ENCODE measurements around the gene ATP10A.

ATP10A gene

GRCh38 chr15:25764980-25765735 lies 98.0 kb downstream of the ATP10A start:
- no peaks in the 10 kb centered on the region for H3K36me3 ChIP-seq (ENCODE audit: insufficient read depth)
- H2AFZ ChIP-seq (ENCODE audit: low read depth), result no peak overlapping the region
- H3K4me3 ChIP-seq (IDR thresholded peaks at IDR 0.05; ENCODE audit: insufficient read depth, low read depth, low read length), result no peak overlapping the region
- H4K20me1 ChIP-seq (ENCODE audit: insufficient read depth), result no peaks in the 10 kb centered on the region
- H3K27ac ChIP-seq, result no peak overlapping the region
- no peak overlapping the region for H3K9ac ChIP-seq
- H3K4me1 ChIP-seq (ENCODE audit: low read depth, poor library complexity, severe bottlenecking), result no peaks in the 10 kb centered on the region
- no peaks in the 10 kb centered on the region for H3K79me2 ChIP-seq (ENCODE audit: insufficient read depth, low read depth)
- H3K4me2 ChIP-seq, result no peak overlapping the region
- H3K27me3 ChIP-seq (ENCODE audit: insufficient read depth, low read depth), result no peaks in the 10 kb centered on the region
- TF ChIP-seq CTCF (conservative IDR thresholded peaks at IDR 0.05; ENCODE audit: low read depth, low read length), result no peak

GRCh38 chr15:25763954-25764353 lies 99.2 kb downstream of the ATP10A start:
- Histone ChIP-seq H3K27ac (no peak overlapping the region), H3K4me3 (IDR thresholded peaks at IDR 0.05; ENCODE audit: insufficient read depth, low read depth, low read length) (no peak overlapping the region), H3K79me2 (ENCODE audit: insufficient read depth, low read depth) (no peaks in the 10 kb centered on the region), H3K4me2 (no peak overlapping the region), H3K4me1 (ENCODE audit: low read depth, poor library complexity, severe bottlenecking) (no peaks in the 10 kb centered on the region), H3K27me3 (ENCODE audit: insufficient read depth, low read depth) (no peaks in the 10 kb centered on the region), H3K36me3 (ENCODE audit: insufficient read depth) (no peaks in the 10 kb centered on the region), H4K20me1 (ENCODE audit: insufficient read depth) (no peaks in the 10 kb centered on the region), H3K9ac (no peak overlapping the region), H2AFZ (ENCODE audit: low read depth) (no peak overlapping the region)
- TF ChIP-seq CTCF (conservative IDR thresholded peaks at IDR 0.05; ENCODE audit: low read depth, low read length), result no peak

GRCh38 chr15:25763331-25763751 lies 99.8 kb downstream of the ATP10A start:
- no peak overlapping the region for H2AFZ ChIP-seq (ENCODE audit: low read depth)

GRCh38 chr15:25761971-25762662 lies 101.0 kb downstream of the ATP10A start:
- H2AFZ ChIP-seq (ENCODE audit: low read depth), result no peak overlapping the region
- H3K9ac ChIP-seq, result no peak overlapping the region
- H4K20me1 ChIP-seq (ENCODE audit: insufficient read depth), result no peaks in the 10 kb centered on the region
- H3K4me1 ChIP-seq (ENCODE audit: low read depth, poor library complexity, severe bottlenecking), result no peaks in the 10 kb centered on the region
- H3K4me2 ChIP-seq, result no peak overlapping the region
- no peak overlapping the region for H3K4me3 ChIP-seq (IDR thresholded peaks at IDR 0.05; ENCODE audit: insufficient read depth, low read depth, low read length)
- H3K27me3 ChIP-seq (ENCODE audit: insufficient read depth, low read depth), result no peaks in the 10 kb centered on the region
- no peaks in the 10 kb centered on the region for H3K36me3 ChIP-seq (ENCODE audit: insufficient read depth)
- H3K27ac ChIP-seq, result no peak overlapping the region
- no peaks in the 10 kb centered on the region for H3K79me2 ChIP-seq (ENCODE audit: insufficient read depth, low read depth)
- TF ChIP-seq CTCF (conservative IDR thresholded peaks at IDR 0.05; ENCODE audit: low read depth, low read length), result no peak

More at GRCh38 chr15:25763331-25763751, 99.8 kb downstream of the ATP10A start:
- Histone ChIP-seq H3K4me2 (no peak overlapping the region), H3K4me3 (IDR thresholded peaks at IDR 0.05; ENCODE audit: insufficient read depth, low read depth, low read length) (no peak overlapping the region), H3K9ac (no peak overlapping the region), H3K4me1 (ENCODE audit: low read depth, poor library complexity, severe bottlenecking) (no peaks in the 10 kb centered on the region), H3K27ac (no peak overlapping the region), H3K79me2 (ENCODE audit: insufficient read depth, low read depth) (no peaks in the 10 kb centered on the region), H4K20me1 (ENCODE audit: insufficient read depth) (no peaks in the 10 kb centered on the region), H3K27me3 (ENCODE audit: insufficient read depth, low read depth) (no peaks in the 10 kb centered on the region), H3K36me3 (ENCODE audit: insufficient read depth) (no peaks in the 10 kb centered on the region)
- no peak for TF ChIP-seq CTCF (conservative IDR thresholded peaks at IDR 0.05; ENCODE audit: low read depth, low read length)
